Measurements from ENCODE around the gene EPHB1.

EPHB1 gene

GRCh38 chr3:135161425-135161824 lies 366.4 kb downstream of the EPHB1 start:
- TF ChIP-seq CTCF (IDR thresholded peaks at IDR 0.05; ENCODE audit: borderline replicate concordance, control extremely low read depth, extremely low read depth, insufficient read depth, missing control alignments), result no peak
- DNase-seq (ENCODE audit: low spot score), result no peak
- in situ Hi-C loops (cut with MboI; ENCODE audit: low sequenced_read_pairs, unreplicated experiment), result no loop called here

GRCh38 chr3:135163701-135164100 lies 368.6 kb downstream of the EPHB1 start:
- no peak for DNase-seq (ENCODE audit: low spot score)
- no peak for TF ChIP-seq CTCF (IDR thresholded peaks at IDR 0.05; ENCODE audit: borderline replicate concordance, control extremely low read depth, extremely low read depth, insufficient read depth, missing control alignments)
- in situ Hi-C loops (cut with MboI; ENCODE audit: low sequenced_read_pairs, unreplicated experiment), result no loop called here

GRCh38 chr3:135165260-135165659 lies 370.2 kb downstream of the EPHB1 start:
- in situ Hi-C loops (cut with MboI; ENCODE audit: low sequenced_read_pairs, unreplicated experiment), result no loop called here
- no peak for DNase-seq (ENCODE audit: low spot score)
- TF ChIP-seq CTCF (IDR thresholded peaks at IDR 0.05; ENCODE audit: borderline replicate concordance, control extremely low read depth, extremely low read depth, insufficient read depth, missing control alignments), result no peak

GRCh38 chr3:135166266-135166825 lies 371.3 kb downstream of the EPHB1 start:
- TF ChIP-seq CTCF (IDR thresholded peaks at IDR 0.05; ENCODE audit: borderline replicate concordance, control extremely low read depth, extremely low read depth, insufficient read depth, missing control alignments), result no peak
- in situ Hi-C loops (cut with MboI; ENCODE audit: low sequenced_read_pairs, unreplicated experiment), result no loop called here

GRCh38 chr3:135168822-135169221 lies 373.8 kb downstream of the EPHB1 start:
- in situ Hi-C loops (cut with MboI; ENCODE audit: low sequenced_read_pairs, unreplicated experiment), result no loop called here
- no peak for DNase-seq (ENCODE audit: low spot score)
- no peak for TF ChIP-seq CTCF (IDR thresholded peaks at IDR 0.05; ENCODE audit: borderline replicate concordance, control extremely low read depth, extremely low read depth, insufficient read depth, missing control alignments)

More at GRCh38 chr3:135166266-135166825, 371.3 kb downstream of the EPHB1 start:
- DNase-seq (ENCODE audit: low spot score), result no peak

- no peak for TF ChIP-seq CTCF (IDR thresholded peaks at IDR 0.05; ENCODE audit: borderline replicate concordance, control extremely low read depth, extremely low read depth, insufficient read depth, missing control alignments)
- in situ Hi-C loops (cut with MboI; ENCODE audit: low sequenced_read_pairs, unreplicated experiment), result no loop called here
- DNase-seq (ENCODE audit: low spot score), result no peak
Observed at GRCh38 chr3:135169651-135170050, 374.6 kb downstream of the EPHB1 start.

All from GM13976 (cell line).